ENCODE measurements around the gene EPHB1. TPM values are rescaled to one million over a fixed set of nuclear protein-coding genes. Genes with fewer than 3 reads are reported as not detected.

EPHB1 gene
- total RNA-seq, 4 donors from 2014 or later = 0.74 to 2.2 (median 1.1) TPM

- no peak for DNase-seq (ENCODE audit: low spot score)
- TF ChIP-seq CTCF (IDR thresholded peaks at IDR 0.05) = no peak
- ATAC-seq (ENCODE audit: low FRiP score) = no peak
Observed at GRCh38 chr3:134799393-134799792, 4.3 kb downstream of the EPHB1 start.

GRCh38 chr3:134801204-134801958 is 6.3 kb downstream of the EPHB1 start:
- DNase-seq (ENCODE audit: low spot score) = no peak
- no peak for TF ChIP-seq CTCF (IDR thresholded peaks at IDR 0.05)
- no peak for ATAC-seq (ENCODE audit: low FRiP score)

- no peak for TF ChIP-seq CTCF (IDR thresholded peaks at IDR 0.05)
- ATAC-seq (ENCODE audit: low FRiP score) = no peak
- DNase-seq (ENCODE audit: low spot score) = no peak
Observed at GRCh38 chr3:134802428-134803050, 7.5 kb downstream of the EPHB1 start.

- no peak for ATAC-seq (ENCODE audit: low FRiP score)
- no peak for TF ChIP-seq CTCF (IDR thresholded peaks at IDR 0.05)
- DNase-seq (ENCODE audit: low spot score) = no peak
Observed at GRCh38 chr3:134803051-134803505, 8.0 kb downstream of the EPHB1 start.

- no peak for TF ChIP-seq CTCF (IDR thresholded peaks at IDR 0.05)
- DNase-seq (ENCODE audit: low spot score) (no peak), ATAC-seq (ENCODE audit: low FRiP score) (no peak)
Observed at GRCh38 chr3:134803652-134804051, 8.6 kb downstream of the EPHB1 start.

- no peak for DNase-seq (ENCODE audit: low spot score)
- no peak for TF ChIP-seq CTCF (IDR thresholded peaks at IDR 0.05)
- ATAC-seq (ENCODE audit: low FRiP score) = no peak
Observed at GRCh38 chr3:134804508-134805480, 9.7 kb downstream of the EPHB1 start.

All from omental fat pad (tissue), 4 donors.